SK-N-MC (cell line): ENCODE results near the gene TMEM31.

Experiments used
- DNase-seq: peaks from one replicate; pipeline ENCODE4 v3.0.0-alpha.2; 2011; ENCODE audit warnings: low read depth, low spot score
- H3K27ac ChIP-seq: fragments of 200-600 bp; sonication (generic); 2 replicates; pipeline ENCODE4 v1.5.1; 2016; ENCODE audit warnings: mixed run types
- H3K36me3 ChIP-seq: fragments of 200-600 bp; sonication (generic); 2 replicates; pipeline ENCODE4 v1.6.1; 2017; ENCODE audit warnings: antibody characterized with exemption, low read length, mixed read lengths; ENCODE audit not compliant: insufficient read depth
- H3K4me3 ChIP-seq: fragments of 200-600 bp; sonication (generic); 2 replicates; pipeline ENCODE4 v1.5.1; 2016
- H3K9ac ChIP-seq: fragments of 200-600 bp; sonication (generic); 2 replicates; pipeline ENCODE4 v1.8.0; 2017; ENCODE audit warnings: mixed run types, mixed read lengths; ENCODE audit not compliant: insufficient read length
- H3K9me3 ChIP-seq: fragments of 200-600 bp; sonication (generic); 2 replicates; pipeline ENCODE4 v1.6.1; 2017; ENCODE audit warnings: low read depth, mild to moderate bottlenecking, antibody characterized with exemption, low read length, moderate library complexity, mixed read lengths
- EZH2 ChIP-seq: fragments of 200-600 bp; sonication (generic); IDR thresholded peaks from one replicate; pipeline ENCODE4 v1.6.1; 2017; ENCODE audit warnings: antibody characterized with exemption
- FOXP2 ChIP-seq: optimal IDR thresholded peaks from 2 replicates; pipeline ENCODE3; 2011; ENCODE audit warnings: mild to moderate bottlenecking, moderate library complexity; ENCODE audit not compliant: insufficient read depth; ENCODE audit errors: extremely low read length, control extremely low read depth
- POLR2AphosphoS5 ChIP-seq: IDR thresholded peaks from 2 replicates; pipeline ENCODE4 v1.6.1; 2012; ENCODE audit warnings: mild to moderate bottlenecking, low read depth, low read length, borderline replicate concordance

TMEM31 gene

GRCh38 chrX:103685396-103685795 is 25.3 kb upstream of the TMEM31 start:
- peak overlapping the region; percentile 57; the same call in 1 of the 2 replicates for H3K27ac ChIP-seq
- no peak for DNase-seq
- peak overlapping the region; percentile 92 for H3K9ac ChIP-seq
- TF ChIP-seq POLR2AphosphoS5 (no peak), FOXP2 (no peak), EZH2 (no peak)
- H3K4me3 ChIP-seq: peak overlapping the region; percentile 85
- H3K36me3 ChIP-seq: peaks cover 45% of the 10 kb centered on the region
- H3K9me3 ChIP-seq: no peaks in the 10 kb centered on the region

- H3K36me3 ChIP-seq: peaks cover 34% of the 10 kb centered on the region
- H3K9ac ChIP-seq: peak within 1 kb of the TSS; percentile 93
- peak within 1 kb of the TSS; percentile 96 for H3K27ac ChIP-seq
- peak; percentile 91 for DNase-seq
- TF ChIP-seq EZH2: no peak
- TF ChIP-seq POLR2AphosphoS5: peak; percentile 96
- H3K4me3 ChIP-seq: peak within 1 kb of the TSS; percentile 89
- no peaks in the 10 kb centered on the region for H3K9me3 ChIP-seq
Measured at GRCh38 chrX:103686199-103687072, 24.3 kb upstream of the TMEM31 start, which contains the start of gene MORF4L2. Gene MORF4L2 (minus strand): TSS chrX:103686699. CDS start chrX:103677027, 9,672 bp downstream.

- Histone ChIP-seq H3K27ac (peak overlapping the region; percentile 96), H3K9ac (peak overlapping the region; percentile 93), H3K4me3 (peak overlapping the region; percentile 89), H3K36me3 (peaks cover 28% of the 10 kb centered on the region), H3K9me3 (no peaks in the 10 kb centered on the region)
- DNase-seq: no peak
- peak; percentile 54; the same call in 1 of the 2 replicates for TF ChIP-seq POLR2AphosphoS5
- no peak for TF ChIP-seq FOXP2
- TF ChIP-seq EZH2: no peak
Measured at GRCh38 chrX:103687073-103687695, 23.5 kb upstream of the TMEM31 start.

GRCh38 chrX:103687696-103688201 is 23.0 kb upstream of the TMEM31 start:
- Histone ChIP-seq H3K36me3 (peaks cover 24% of the 10 kb centered on the region), H3K9me3 (no peaks in the 10 kb centered on the region), H3K9ac (peak overlapping the region; percentile 93), H3K27ac (peak overlapping the region; percentile 96), H3K4me3 (peak overlapping the region; percentile 89)
- DNase-seq: peak; percentile 35
- no peak for TF ChIP-seq EZH2
- TF ChIP-seq POLR2AphosphoS5: no peak
- no peak for TF ChIP-seq FOXP2

GRCh38 chrX:103688946-103689345 is 21.8 kb upstream of the TMEM31 start:
- no peak for DNase-seq
- TF ChIP-seq POLR2AphosphoS5: no peak
- TF ChIP-seq FOXP2: no peak
- no peak for TF ChIP-seq EZH2
- H3K9ac ChIP-seq: no peak overlapping the region
- no peak overlapping the region for H3K27ac ChIP-seq
- no peaks in the 10 kb centered on the region for H3K9me3 ChIP-seq
- H3K4me3 ChIP-seq: no peak overlapping the region
- H3K36me3 ChIP-seq: peaks cover 12% of the 10 kb centered on the region

- DNase-seq: no peak
- H3K36me3 ChIP-seq: no peaks in the 10 kb centered on the region
- H3K9ac ChIP-seq: no peak overlapping the region
- TF ChIP-seq EZH2 (no peak), POLR2AphosphoS5 (no peak), FOXP2 (no peak)
- H3K9me3 ChIP-seq: no peaks in the 10 kb centered on the region
- no peak overlapping the region for H3K4me3 ChIP-seq
- no peak overlapping the region for H3K27ac ChIP-seq
Measured at GRCh38 chrX:103691059-103691458, 19.6 kb upstream of the TMEM31 start.

GRCh38 chrX:103697687-103698086 is 13.0 kb upstream of the TMEM31 start:
- no peak overlapping the region for H3K27ac ChIP-seq
- no peak overlapping the region for H3K9ac ChIP-seq
- TF ChIP-seq FOXP2 (no peak), EZH2 (no peak), POLR2AphosphoS5 (no peak)
- no peak for DNase-seq
- no peaks in the 10 kb centered on the region for H3K9me3 ChIP-seq
- H3K4me3 ChIP-seq: no peak overlapping the region
- H3K36me3 ChIP-seq: no peaks in the 10 kb centered on the region

GRCh38 chrX:103699243-103699642 is 11.5 kb upstream of the TMEM31 start:
- DNase-seq: no peak
- TF ChIP-seq POLR2AphosphoS5 (no peak), FOXP2 (no peak)
- Histone ChIP-seq H3K4me3 (no peak overlapping the region), H3K9ac (no peak overlapping the region), H3K9me3 (no peaks in the 10 kb centered on the region), H3K27ac (no peak overlapping the region), H3K36me3 (no peaks in the 10 kb centered on the region)
